Measurements from ENCODE around the gene TENT5A. TPM values are rescaled to one million over a fixed set of nuclear protein-coding genes. Genes with fewer than 3 reads are reported as not detected.

TENT5A gene
- total RNA-seq, 1 experiment from 2014 or later: 9.7 TPM

- no peak for DNase-seq
- no TSS peak for BruUV-seq (replicated peaks)
- H3K4me3 Mint-ChIP-seq (ENCODE audit: low read depth, unreplicated experiment): no peak overlapping the region
- H3K9me3 Mint-ChIP-seq (ENCODE audit: low read depth, unreplicated experiment): no peaks in the 10 kb centered on the region
- no peaks in the 10 kb centered on the region for H3K27me3 Mint-ChIP-seq (ENCODE audit: unreplicated experiment)
- intact Hi-C loops (cut with micrococcal nuclease; ENCODE audit: unreplicated experiment): no loop called here
- peaks cover 26% of the 10 kb centered on the region for H3K4me1 Mint-ChIP-seq (ENCODE audit: low read depth, unreplicated experiment)
- CTCF ChIA-PET: no interaction called here
- peaks cover 53% of the 10 kb centered on the region for H3K36me3 Mint-ChIP-seq (ENCODE audit: insufficient read depth, unreplicated experiment)
- TF ChIP-seq CTCF (IDR thresholded peaks at IDR 0.05; ENCODE audit: unreplicated experiment): no peak
- H3K27ac Mint-ChIP-seq (ENCODE audit: unreplicated experiment): no peak overlapping the region
Measured at GRCh38 chr6:81748994-81749393, 3.5 kb downstream of the TENT5A start.

- peaks cover 24% of the 10 kb centered on the region for H3K4me1 Mint-ChIP-seq (ENCODE audit: low read depth, unreplicated experiment)
- CTCF ChIA-PET: interaction anchor here (0.7 kb wide), 1 partner anchor 153 kb away, joined by 3 read pairs; no protein-coding TSS in a partner anchor
- TF ChIP-seq CTCF (IDR thresholded peaks at IDR 0.05; ENCODE audit: unreplicated experiment): no peak
- no peaks in the 10 kb centered on the region for H3K27me3 Mint-ChIP-seq (ENCODE audit: unreplicated experiment)
- no peak overlapping the region for H3K4me3 Mint-ChIP-seq (ENCODE audit: low read depth, unreplicated experiment)
- H3K9me3 Mint-ChIP-seq (ENCODE audit: low read depth, unreplicated experiment): no peaks in the 10 kb centered on the region
- no TSS peak for BruUV-seq (replicated peaks)
- DNase-seq: no peak
- intact Hi-C loops (cut with micrococcal nuclease; ENCODE audit: unreplicated experiment): no loop called here
- no peak overlapping the region for H3K27ac Mint-ChIP-seq (ENCODE audit: unreplicated experiment)
- peaks cover 36% of the 10 kb centered on the region for H3K36me3 Mint-ChIP-seq (ENCODE audit: insufficient read depth, unreplicated experiment)
Measured at GRCh38 chr6:81747327-81747726, 5.2 kb downstream of the TENT5A start.

GRCh38 chr6:81744131-81744530, 8.3 kb downstream of the TENT5A start:
- no TSS peak for BruUV-seq (replicated peaks)
- intact Hi-C loops (cut with micrococcal nuclease; ENCODE audit: unreplicated experiment): no loop called here
- H3K27ac Mint-ChIP-seq (ENCODE audit: unreplicated experiment): no peak overlapping the region

GRCh38 chr6:81743649-81744048, 8.8 kb downstream of the TENT5A start:
- H3K9me3 Mint-ChIP-seq (ENCODE audit: low read depth, unreplicated experiment): no peaks in the 10 kb centered on the region
- intact Hi-C loops (cut with micrococcal nuclease; ENCODE audit: unreplicated experiment): no loop called here
- no peaks in the 10 kb centered on the region for H3K27me3 Mint-ChIP-seq (ENCODE audit: unreplicated experiment)
- peaks cover 1% of the 10 kb centered on the region for H3K4me1 Mint-ChIP-seq (ENCODE audit: low read depth, unreplicated experiment)
- no peak overlapping the region for H3K27ac Mint-ChIP-seq (ENCODE audit: unreplicated experiment)
- H3K36me3 Mint-ChIP-seq (ENCODE audit: insufficient read depth, unreplicated experiment): peaks cover 5% of the 10 kb centered on the region
- no peak for DNase-seq
- BruUV-seq (replicated peaks): no TSS peak
- CTCF ChIA-PET: no interaction called here
- no peak for TF ChIP-seq CTCF (IDR thresholded peaks at IDR 0.05; ENCODE audit: unreplicated experiment)
- no peak overlapping the region for H3K4me3 Mint-ChIP-seq (ENCODE audit: low read depth, unreplicated experiment)

More at GRCh38 chr6:81744131-81744530, 8.3 kb downstream of the TENT5A start:
- peaks cover 10% of the 10 kb centered on the region for H3K36me3 Mint-ChIP-seq (ENCODE audit: insufficient read depth, unreplicated experiment)
- no peaks in the 10 kb centered on the region for H3K27me3 Mint-ChIP-seq (ENCODE audit: unreplicated experiment)
- no peaks in the 10 kb centered on the region for H3K9me3 Mint-ChIP-seq (ENCODE audit: low read depth, unreplicated experiment)
- no peak for DNase-seq
- TF ChIP-seq CTCF (IDR thresholded peaks at IDR 0.05; ENCODE audit: unreplicated experiment): no peak
- CTCF ChIA-PET: no interaction called here
- peaks cover 6% of the 10 kb centered on the region for H3K4me1 Mint-ChIP-seq (ENCODE audit: low read depth, unreplicated experiment)
- H3K4me3 Mint-ChIP-seq (ENCODE audit: low read depth, unreplicated experiment): no peak overlapping the region

All from Calu3 (cell line).